Measurements from ENCODE around the gene C6orf89.

GRCh38 chr6:36929152-36929551 is 43.4 kb downstream of the C6orf89 start:
- TF ChIP-seq CTCF (IDR thresholded peaks at IDR 0.05; ENCODE audit: poor library complexity, severe bottlenecking) (no peak), POLR2AphosphoS5 (IDR thresholded peaks at IDR 0.05) (no peak), EP300 (conservative IDR thresholded peaks at IDR 0.05; ENCODE audit: poor library complexity, severe bottlenecking) (no peak), EZH2 (IDR thresholded peaks at IDR 0.05; ENCODE audit: borderline replicate concordance, insufficient read depth, low read length, poor library complexity, severe bottlenecking) (no peak), TAF1 (IDR thresholded peaks at IDR 0.05; ENCODE audit: low read depth) (no peak)

All from neural cell (in vitro differentiated cells).